CD4-positive, CD25-positive, alpha-beta regulatory T cell (primary cell): ENCODE measurements around the gene PDE6A. TPM values are rescaled to one million over a fixed set of nuclear protein-coding genes. Genes with fewer than 3 reads are reported as not detected.

Source experiments
- ATAC-seq, 2 donors: fragments of 150-1000 bp; cut with Tn5 transposase; one replicate each; pipeline ENCODE4 v1.10.0; 2021; ENCODE audit warnings: low read depth in 2 of 2, moderate number of reproducible peaks in 2 of 2, moderate library complexity in 1 of 2
- DNase-seq, 3 donors: peaks; one replicate each; pipeline versions ENCODE4 v3.0.0 to v3.0.0-alpha.2; 2012 to 2022; ENCODE audit warnings: mixed read lengths in 1 of 3
- H3K27ac ChIP-seq: one replicate; pipeline ENCODE4 v1.7.0; 2013; ENCODE audit warnings: mild to moderate bottlenecking, low read length; ENCODE audit not compliant: insufficient read depth, poor library complexity, severe bottlenecking
- H3K27me3 ChIP-seq: one replicate; pipeline ENCODE4 v1.7.0; 2013; ENCODE audit warnings: low read length; ENCODE audit not compliant: control insufficient read depth, insufficient read depth
- H3K36me3 ChIP-seq: one replicate; pipeline ENCODE4 v1.7.0; 2013; ENCODE audit warnings: mild to moderate bottlenecking, low read length, moderate library complexity; ENCODE audit not compliant: control insufficient read depth, insufficient read depth
- H3K4me1 ChIP-seq: 2 replicates; pipeline ENCODE4 v1.7.0; 2013; ENCODE audit warnings: mild to moderate bottlenecking, low read length; ENCODE audit not compliant: insufficient read depth, control insufficient read depth, poor library complexity, severe bottlenecking
- H3K4me3 ChIP-seq: one replicate; pipeline ENCODE4 v1.7.0; 2013; ENCODE audit warnings: low read depth, mild to moderate bottlenecking, low read length, moderate library complexity
- H3K9me3 ChIP-seq, 2 experiments: 1 replicate in 1 of 2; 2 replicates in 1 of 2; pipeline ENCODE4 v1.7.0; 2013; ENCODE audit warnings: low read length in 2 of 2, mild to moderate bottlenecking in 1 of 2, moderate library complexity in 1 of 2; ENCODE audit not compliant: control insufficient read depth in 2 of 2
- H3K27ac Mint-ChIP-seq, 3 donors: one replicate each; pipeline ENCODE4 v1.8.0; 2020 to 2022; ENCODE audit warnings: mild to moderate bottlenecking in 3 of 3, mixed read lengths in 3 of 3, moderate library complexity in 2 of 3
- H3K27me3 Mint-ChIP-seq: one replicate; pipeline ENCODE4 v1.8.0; 2022; ENCODE audit warnings: mild to moderate bottlenecking, mixed read lengths
- H3K36me3 Mint-ChIP-seq: one replicate; pipeline ENCODE4 v1.8.0; 2020; ENCODE audit warnings: mixed read lengths
- H3K4me1 Mint-ChIP-seq, 4 donors: one replicate each; pipeline ENCODE4 v1.8.0; 2020 to 2022; ENCODE audit warnings: mixed read lengths in 4 of 4, mild to moderate bottlenecking in 1 of 4
- H3K4me3 Mint-ChIP-seq, 4 donors: one replicate each; pipeline ENCODE4 v1.8.0; 2020 to 2022; ENCODE audit warnings: mild to moderate bottlenecking in 4 of 4, mixed read lengths in 4 of 4, moderate library complexity in 3 of 4
- H3K9me3 Mint-ChIP-seq, 7 donors: one replicate each; pipeline ENCODE4 v1.8.0; 2020 to 2022; ENCODE audit warnings: mixed read lengths in 7 of 7, mild to moderate bottlenecking in 3 of 7, moderate library complexity in 2 of 7
- polyA plus RNA-seq, 4 donors: library from polyadenylated mRNA; unstranded; fragments of 300-500 nt; fragmentation: Illumina TruSeq; gene quantifications; one replicate each; pipeline ENCODE4 v1.2.3, GENCODE V29; 2021
- total RNA-seq: library from RNA; stranded (reverse); gene quantifications from one replicate; pipeline ENCODE4 v1.2.3, GENCODE V29; 2022

The PDE6A gene
- total and polyA plus RNA-seq, 5 donors from 2014 or later, result not detected

- DNase-seq (peak; percentile 22 to 73 (median 31)), ATAC-seq (no peak)
- no peaks in the 10 kb centered on the region for H3K9me3 ChIP-seq
- Mint-ChIP-seq H3K27ac (peak overlapping the region; percentile 91 to 99 (median 96)), H3K9me3 (no peaks in the 10 kb centered on the region), H3K27me3 (no peaks in the 10 kb centered on the region), H3K36me3 (peaks cover 4% of the 10 kb centered on the region), H3K4me3 (peak overlapping the region; percentile 93 to 97 (median 96)), H3K4me1 (peaks cover 13 to 35% (median 27%) of the 10 kb centered on the region in 4 donors)
- peak overlapping the region; percentile 82 for H3K27ac ChIP-seq
- peak overlapping the region; percentile 78 for H3K4me3 ChIP-seq
- H3K4me1 ChIP-seq, result peaks cover 20% of the 10 kb centered on the region
- H3K27me3 ChIP-seq, result no peaks in the 10 kb centered on the region
- H3K36me3 ChIP-seq, result no peaks in the 10 kb centered on the region
Measured at GRCh38 chr5:149959406-149960236, 15.0 kb upstream of the PDE6A start.

GRCh38 chr5:149957855-149958254 is 13.3 kb upstream of the PDE6A start:
- ATAC-seq, result no peak

GRCh38 chr5:149956685-149957084 is 12.1 kb upstream of the PDE6A start:
- peaks cover 14% of the 10 kb centered on the region for H3K4me1 ChIP-seq
- no peaks in the 10 kb centered on the region for H3K36me3 Mint-ChIP-seq
- DNase-seq (no peak), ATAC-seq (no peak)
- H3K36me3 ChIP-seq, result no peaks in the 10 kb centered on the region
- H3K4me3 Mint-ChIP-seq, result peak overlapping the region in 1 of 4 donors; percentile 19
- no peak overlapping the region for H3K4me3 ChIP-seq
- no peaks in the 10 kb centered on the region for H3K9me3 Mint-ChIP-seq
- no peaks in the 10 kb centered on the region for H3K27me3 Mint-ChIP-seq
- H3K27ac Mint-ChIP-seq, result no peak overlapping the region
- peaks cover 9 to 24% (median 18%) of the 10 kb centered on the region in 4 donors for H3K4me1 Mint-ChIP-seq
- H3K27ac ChIP-seq, result no peak overlapping the region
- H3K27me3 ChIP-seq, result no peaks in the 10 kb centered on the region
- no peaks in the 10 kb centered on the region for H3K9me3 ChIP-seq

More at GRCh38 chr5:149957855-149958254, 13.3 kb upstream of the PDE6A start:
- Mint-ChIP-seq H3K9me3 (no peaks in the 10 kb centered on the region), H3K27ac (no peak overlapping the region), H3K4me3 (peak overlapping the region in 2 of 4 donors; percentile 16 to 40), H3K36me3 (peaks cover 3% of the 10 kb centered on the region), H3K4me1 (peaks cover 9 to 33% (median 26%) of the 10 kb centered on the region in 4 donors), H3K27me3 (no peaks in the 10 kb centered on the region)
- no peaks in the 10 kb centered on the region for H3K27me3 ChIP-seq
- H3K36me3 ChIP-seq, result no peaks in the 10 kb centered on the region
- DNase-seq, result no peak
- no peaks in the 10 kb centered on the region for H3K9me3 ChIP-seq
- H3K4me3 ChIP-seq, result no peak overlapping the region
- no peak overlapping the region for H3K27ac ChIP-seq
- peaks cover 20% of the 10 kb centered on the region for H3K4me1 ChIP-seq

GRCh38 chr5:149954798-149955197 is 10.2 kb upstream of the PDE6A start:
- H3K27me3 Mint-ChIP-seq, result peaks cover 7% of the 10 kb centered on the region
- H3K36me3 Mint-ChIP-seq, result no peaks in the 10 kb centered on the region
- DNase-seq (no peak), ATAC-seq (no peak)
- no peaks in the 10 kb centered on the region for H3K27me3 ChIP-seq
- no peaks in the 10 kb centered on the region for H3K36me3 ChIP-seq
- no peak overlapping the region for H3K4me3 ChIP-seq
- H3K27ac ChIP-seq, result no peak overlapping the region
- peaks cover 4 to 11% (median 6%) of the 10 kb centered on the region in 4 donors for H3K4me1 Mint-ChIP-seq
- H3K4me3 Mint-ChIP-seq, result no peak overlapping the region
- peaks cover 5% of the 10 kb centered on the region for H3K4me1 ChIP-seq
- H3K27ac Mint-ChIP-seq, result no peak overlapping the region
- H3K9me3 ChIP-seq, result no peaks in the 10 kb centered on the region
- no peaks in the 10 kb centered on the region for H3K9me3 Mint-ChIP-seq

GRCh38 chr5:149953436-149954121 is 9.0 kb upstream of the PDE6A start:
- H3K4me1 Mint-ChIP-seq, result no peaks in the 10 kb centered on the region
- no peaks in the 10 kb centered on the region for H3K4me1 ChIP-seq

GRCh38 chr5:149951138-149951749 is 6.7 kb upstream of the PDE6A start:
- Mint-ChIP-seq H3K27ac (no peak overlapping the region), H3K36me3 (no peaks in the 10 kb centered on the region)
- ATAC-seq, result no peak

More at GRCh38 chr5:149953436-149954121, 9.0 kb upstream of the PDE6A start:
- Histone ChIP-seq H3K4me3 (no peak overlapping the region), H3K27ac (no peak overlapping the region), H3K36me3 (no peaks in the 10 kb centered on the region), H3K9me3 (no peaks in the 10 kb centered on the region), H3K27me3 (no peaks in the 10 kb centered on the region)
- DNase-seq (no peak), ATAC-seq (no peak)
- Mint-ChIP-seq H3K4me3 (no peak overlapping the region), H3K36me3 (no peaks in the 10 kb centered on the region), H3K27ac (no peak overlapping the region), H3K9me3 (no peaks in the 10 kb centered on the region), H3K27me3 (peaks cover 13% of the 10 kb centered on the region)

GRCh38 chr5:149948993-149949392 is 4.4 kb upstream of the PDE6A start:
- Histone ChIP-seq H3K4me1 (no peaks in the 10 kb centered on the region), H3K36me3 (no peaks in the 10 kb centered on the region), H3K27me3 (peaks cover 5% of the 10 kb centered on the region), H3K4me3 (no peak overlapping the region), H3K9me3 (no peaks in the 10 kb centered on the region), H3K27ac (no peak overlapping the region)
- no peaks in the 10 kb centered on the region for H3K9me3 Mint-ChIP-seq
- no peaks in the 10 kb centered on the region for H3K36me3 Mint-ChIP-seq
- no peak for ATAC-seq
- no peak overlapping the region for H3K4me3 Mint-ChIP-seq
- peaks cover 20% of the 10 kb centered on the region for H3K27me3 Mint-ChIP-seq
- no peak for DNase-seq
- no peaks in the 10 kb centered on the region for H3K4me1 Mint-ChIP-seq
- no peak overlapping the region for H3K27ac Mint-ChIP-seq

More at GRCh38 chr5:149951138-149951749, 6.7 kb upstream of the PDE6A start:
- Histone ChIP-seq H3K27ac (no peak overlapping the region), H3K27me3 (peaks cover 5% of the 10 kb centered on the region), H3K4me3 (no peak overlapping the region), H3K36me3 (no peaks in the 10 kb centered on the region), H3K4me1 (no peaks in the 10 kb centered on the region), H3K9me3 (no peaks in the 10 kb centered on the region)
- peaks cover 16% of the 10 kb centered on the region for H3K27me3 Mint-ChIP-seq
- DNase-seq, result no peak
- no peaks in the 10 kb centered on the region for H3K4me1 Mint-ChIP-seq
- no peak overlapping the region for H3K4me3 Mint-ChIP-seq
- H3K9me3 Mint-ChIP-seq, result no peaks in the 10 kb centered on the region
